B cell (primary cell): ENCODE results near the gene NCLN. TPM values are rescaled to one million over a fixed set of nuclear protein-coding genes. Genes with fewer than 3 reads are reported as not detected.

Source experiments
- ATAC-seq: fragments of 200-7000 bp; cut with Tn5 transposase; one replicate; pipeline ENCODE4 v1.10.0; 2021; ENCODE audit warnings: low read depth, mild to moderate bottlenecking, moderate number of reproducible peaks, moderate library complexity
- CTCF ChIA-PET: fragments of 350-600 bp; sonication (Branson Sonifier 250); formaldehyde crosslinking; loops from one replicate; lab custom pipeline; 2021; ENCODE audit warnings: antibody characterized with exemption, inconsistent platforms; lab: Charles Lee
- POLR2A ChIA-PET: fragments of 350-600 bp; sonication (Branson Sonifier 250); formaldehyde crosslinking; loops from one replicate; lab custom pipeline; 2021; ENCODE audit warnings: antibody characterized with exemption; lab: Charles Lee
- DNase-seq: peaks from one replicate; pipeline ENCODE4 v3.0.0; 2013
- H2AFZ ChIP-seq: 2 replicates; pipeline ENCODE4 v1.6.1; 2012; ENCODE audit warnings: mild to moderate bottlenecking, low read depth, low read length; ENCODE audit not compliant: insufficient read depth, poor library complexity, severe bottlenecking
- H3K27ac ChIP-seq, 2 donors: 1 replicate in 1 of 2; 2 replicates in 1 of 2; pipeline ENCODE4 v1.5.1; 2012 to 2013; ENCODE audit warnings: low read length in 2 of 2, mild to moderate bottlenecking in 2 of 2, moderate library complexity in 1 of 2
- H3K27me3 ChIP-seq, 4 experiments: fragments of 200-600 bp in 1 of 4; sonication (generic) in 1 of 4; replicated peaks in 1 of 4; 1 replicate in 2 of 4; 2 replicates in 2 of 4; pipeline versions ENCODE4 v1.6.1 to v1.7.0; 2013 to 2016; ENCODE audit warnings: low read length in 3 of 4, mild to moderate bottlenecking in 2 of 4, mixed read lengths in 1 of 4, moderate library complexity in 1 of 4; ENCODE audit not compliant: insufficient read depth in 4 of 4, control insufficient read depth in 3 of 4; ENCODE audit errors: control extremely low read depth in 1 of 4
- H3K36me3 ChIP-seq, 2 experiments: replicated peaks in 1 of 2; 1 replicate in 1 of 2; 2 replicates in 1 of 2; pipeline versions ENCODE4 v1.6.1 to v1.7.1; 2013; ENCODE audit warnings: low read length in 1 of 2; ENCODE audit not compliant: insufficient read depth in 2 of 2, control insufficient read depth in 1 of 2; ENCODE audit errors: control extremely low read depth in 1 of 2, extremely low read depth in 1 of 2
- H3K4me1 ChIP-seq, 2 donors: fragments of 200-600 bp in 1 of 2; sonication (generic) in 1 of 2; 1 replicate in 1 of 2; 2 replicates in 1 of 2; pipeline versions ENCODE4 v1.5.1 to v1.6.1; 2013 to 2017; ENCODE audit warnings: low read length in 2 of 2; ENCODE audit not compliant: control insufficient read depth in 2 of 2, insufficient read depth in 2 of 2
- H3K4me2 ChIP-seq: replicated peaks from 2 replicates; pipeline ENCODE3; 2012; ENCODE audit warnings: mild to moderate bottlenecking, low read depth, low read length; ENCODE audit not compliant: poor library complexity, severe bottlenecking
- H3K4me3 ChIP-seq, 5 experiments: fragments of 200-600 bp in 1 of 5; sonication (generic) in 1 of 5; 1 replicate in 3 of 5; 2 replicates in 2 of 5; pipeline versions ENCODE4 v1.5.1 to v1.7.0; 2011 to 2016; ENCODE audit warnings: low read length in 4 of 5, mild to moderate bottlenecking in 4 of 5, low read depth in 2 of 5, control low read depth in 1 of 5, moderate library complexity in 1 of 5; ENCODE audit not compliant: insufficient read depth in 1 of 5; ENCODE audit errors: control extremely low read depth in 1 of 5, extremely low read depth in 1 of 5
- H3K79me2 ChIP-seq: fragments of 200-600 bp; sonication (generic); one replicate; pipeline ENCODE4 v1.6.0; 2016; ENCODE audit warnings: low read length; ENCODE audit not compliant: control insufficient read depth, insufficient read depth
- H3K9ac ChIP-seq: fragments of 200-600 bp; sonication (generic); 2 replicates; pipeline ENCODE4 v1.6.1; 2017; ENCODE audit warnings: mild to moderate bottlenecking, low read length, moderate library complexity
- H3K9me3 ChIP-seq, 3 donors: one replicate each; pipeline versions ENCODE4 v1.6.1 to v1.7.1; 2013; ENCODE audit warnings: low read length in 2 of 3; ENCODE audit not compliant: control insufficient read depth in 2 of 3, insufficient read depth in 1 of 3; ENCODE audit errors: control extremely low read depth in 1 of 3
- H4K20me1 ChIP-seq: 2 replicates; pipeline ENCODE4 v1.6.0; 2012; ENCODE audit warnings: mild to moderate bottlenecking, low read length; ENCODE audit not compliant: insufficient read depth, control insufficient read depth, poor library complexity, severe bottlenecking
- H3K27ac Mint-ChIP-seq: one replicate; pipeline ENCODE4 v1.8.0; 2021; ENCODE audit warnings: mixed read lengths
- H3K27me3 Mint-ChIP-seq: one replicate; pipeline ENCODE4 v1.8.0; 2021; ENCODE audit warnings: mixed read lengths
- H3K4me1 Mint-ChIP-seq: one replicate; pipeline ENCODE4 v1.8.0; 2021; ENCODE audit warnings: mixed read lengths
- H3K4me3 Mint-ChIP-seq: one replicate; pipeline ENCODE4 v1.8.0; 2021; ENCODE audit warnings: mixed read lengths
- H3K9me3 Mint-ChIP-seq: one replicate; pipeline ENCODE4 v1.8.0; 2022; ENCODE audit warnings: mixed read lengths; ENCODE audit not compliant: insufficient read depth
- EZH2 ChIP-seq: IDR thresholded peaks from 2 replicates; pipeline ENCODE4 v1.6.1; 2012; ENCODE audit warnings: borderline replicate concordance, low read depth, mild to moderate bottlenecking, moderate library complexity, low read length; ENCODE audit not compliant: insufficient read depth, poor library complexity, severe bottlenecking
- WGBS: methylation state at CpG from one replicate; pipeline ENCODE4 v1.1.5; 2013; ENCODE audit warnings: missing lambda C conversion rate; ENCODE audit not compliant: insufficient coverage; 5-methylcytosine and 5-hydroxymethylcytosine counted together
- intact Hi-C: fragments of 100-400 bp; cut with micrococcal nuclease; formaldehyde crosslinking; loops from one replicate; pipeline ENCODE4 v1.10.0; 2022
- polyA plus RNA-seq: library from polyadenylated mRNA; depleted of rRNA; stranded (reverse); fragments of >200 nt; gene quantifications from 2 replicates; pipeline ENCODE4 v1.2.3, GENCODE V29; 2012
- total RNA-seq, 2 donors: library from RNA; stranded (reverse); fragments of 120-200 nt in 1 of 2; gene quantifications; 1 replicate in 1 of 2; 2 replicates in 1 of 2; pipeline versions ENCODE4 v1.2.3 to v1.2.4, GENCODE V29; 2013 to 2022
- TF ChIP-seq, protein P1 (sequence below): fragments of 200-600 bp; IDR thresholded peaks from one replicate; pipeline ENCODE4 v1.8.0; 2022; ENCODE audit warnings: antibody characterized with exemption, mild to moderate bottlenecking

Gene NCLN
- total and polyA plus RNA-seq, 2 donors (not counting 1 experiment from before 2014, with no cell fraction given): 55.0 to 82.0 TPM

DNA sequence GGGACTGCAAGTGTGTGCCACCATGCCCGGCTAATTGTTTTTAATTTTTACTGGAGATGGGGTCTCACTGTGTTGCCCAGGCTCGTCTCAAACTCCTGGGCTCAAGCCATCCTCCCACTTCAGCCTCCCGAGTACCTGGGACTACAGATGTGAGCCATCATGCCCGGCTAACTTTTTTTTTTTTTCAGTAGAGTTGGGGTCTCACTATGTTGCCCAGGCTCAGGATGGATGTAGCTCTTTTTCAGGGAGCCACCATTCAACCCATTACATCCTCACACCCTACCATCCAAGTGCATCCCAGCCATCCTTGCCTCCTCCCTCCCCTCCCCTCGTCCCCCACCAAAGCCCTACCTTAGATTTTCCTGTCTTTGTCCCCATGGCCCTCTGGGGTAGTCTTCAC, 53.6 kb downstream of the NCLN start:
- H3K4me3 ChIP-seq: no peak overlapping the region
- Mint-ChIP-seq H3K4me3 (no peak overlapping the region), H3K27me3 (peaks cover 5% of the 10 kb centered on the region), H3K27ac (no peak overlapping the region), H3K4me1 (no peaks in the 10 kb centered on the region), H3K9me3 (no peaks in the 10 kb centered on the region)
- no peaks in the 10 kb centered on the region for H3K79me2 ChIP-seq
- ChIA-PET POLR2A (no interaction called here), CTCF (no interaction called here)
- intact Hi-C loops: no loop called here
- WGBS: 68% methylated on average over 3 of the region's 5 CpGs
- H3K4me2 ChIP-seq: no peak overlapping the region
- peaks cover 0 to 5% (median 0%) of the 10 kb centered on the region in 4 experiments for H3K27me3 ChIP-seq
- H3K36me3 ChIP-seq: no peaks in the 10 kb centered on the region
- peaks cover 0 to 13% (median 0%) of the 10 kb centered on the region in 3 donors for H3K9me3 ChIP-seq
- no peak overlapping the region for H3K9ac ChIP-seq
- ATAC-seq (no peak), DNase-seq (no peak)
- H4K20me1 ChIP-seq: no peaks in the 10 kb centered on the region
- H3K27ac ChIP-seq: no peak overlapping the region
- no peaks in the 10 kb centered on the region for H3K4me1 ChIP-seq
- H2AFZ ChIP-seq: no peak overlapping the region
- TF ChIP-seq, protein P1, sequence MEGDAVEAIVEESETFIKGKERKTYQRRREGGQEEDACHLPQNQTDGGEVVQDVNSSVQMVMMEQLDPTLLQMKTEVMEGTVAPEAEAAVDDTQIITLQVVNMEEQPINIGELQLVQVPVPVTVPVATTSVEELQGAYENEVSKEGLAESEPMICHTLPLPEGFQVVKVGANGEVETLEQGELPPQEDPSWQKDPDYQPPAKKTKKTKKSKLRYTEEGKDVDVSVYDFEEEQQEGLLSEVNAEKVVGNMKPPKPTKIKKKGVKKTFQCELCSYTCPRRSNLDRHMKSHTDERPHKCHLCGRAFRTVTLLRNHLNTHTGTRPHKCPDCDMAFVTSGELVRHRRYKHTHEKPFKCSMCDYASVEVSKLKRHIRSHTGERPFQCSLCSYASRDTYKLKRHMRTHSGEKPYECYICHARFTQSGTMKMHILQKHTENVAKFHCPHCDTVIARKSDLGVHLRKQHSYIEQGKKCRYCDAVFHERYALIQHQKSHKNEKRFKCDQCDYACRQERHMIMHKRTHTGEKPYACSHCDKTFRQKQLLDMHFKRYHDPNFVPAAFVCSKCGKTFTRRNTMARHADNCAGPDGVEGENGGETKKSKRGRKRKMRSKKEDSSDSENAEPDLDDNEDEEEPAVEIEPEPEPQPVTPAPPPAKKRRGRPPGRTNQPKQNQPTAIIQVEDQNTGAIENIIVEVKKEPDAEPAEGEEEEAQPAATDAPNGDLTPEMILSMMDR: no peak
- no peak for TF ChIP-seq EZH2

- Histone ChIP-seq H3K27me3 (peaks cover 0 to 7% (median 0%) of the 10 kb centered on the region in 4 experiments), H3K4me3 (no peak overlapping the region), H3K79me2 (no peaks in the 10 kb centered on the region), H3K4me1 (no peaks in the 10 kb centered on the region), H3K4me2 (no peak overlapping the region), H3K27ac (no peak overlapping the region), H4K20me1 (no peaks in the 10 kb centered on the region), H3K9me3 (peaks cover 0 to 6% (median 0%) of the 10 kb centered on the region in 3 donors), H3K9ac (no peak overlapping the region), H2AFZ (no peak overlapping the region), H3K36me3 (no peaks in the 10 kb centered on the region)
- 49% methylated on average over 21 of the region's 23 CpGs for WGBS
- Mint-ChIP-seq H3K27me3 (peaks cover 4% of the 10 kb centered on the region), H3K4me3 (no peak overlapping the region), H3K27ac (no peak overlapping the region), H3K4me1 (no peaks in the 10 kb centered on the region), H3K9me3 (no peaks in the 10 kb centered on the region)
- ChIA-PET CTCF (no interaction called here), POLR2A (interaction anchor here (0.5 to 0.6 kb wide), 2 partner anchors 15 to 1975 kb away, joined by 3 to 5 read pairs; partner anchors contain the start of gene CIRBP)
- intact Hi-C loops: no loop called here
- ATAC-seq (no peak), DNase-seq (peak; percentile 46)
- TF ChIP-seq, protein P1: no peak
- no peak for TF ChIP-seq EZH2
Measured at GRCh38 chr19:3243819-3244700, 58.3 kb downstream of the NCLN start.
